ENCODE measurements around the gene NMBR. TPM values are rescaled to one million over a fixed set of nuclear protein-coding genes. Genes with fewer than 3 reads are reported as not detected.

The NMBR gene
- not detected in 2 replicates for total RNA-seq

GRCh38 chr6:142146828-142147662 is at the start of gene NMBR, which contains the start of gene VTA1:
TSS of gene NMBR (minus strand) at chr6:142147122. CDS start at chr6:142088658, 58,464 bp downstream.
TSS of gene VTA1 (plus strand) at chr6:142147263. CDS start at chr6:142147288, 25 bp downstream.

GRCh38 chr6:142132625-142133024 is 14.3 kb downstream of the NMBR start, which contains the start of gene GJE1:
TSS of gene GJE1 (plus strand) at chr6:142132925. CDS start at chr6:142133159, 234 bp downstream.

Other genes with a start within 250 kb of the NMBR start
- not detected in 2 replicates for gene GJE1, start 14.2 kb downstream of the NMBR start, total RNA-seq
- gene VTA1, start 141 bp upstream of the NMBR start, total RNA-seq: 44.1 and 48.4 TPM in 2 replicates
- 21.7 and 40.1 TPM in 2 replicates for gene ADGRG6, start 154.9 kb upstream of the NMBR start, total RNA-seq